Parietal lobe (tissue), 2 donors: ENCODE data around the gene SCARF2. TPM values are rescaled to one million over a fixed set of nuclear protein-coding genes. Genes with fewer than 3 reads are reported as not detected.

Experiments
- small RNA-seq: library from RNA; depleted of rRNA; stranded (forward); fragments of <200 nt; gene quantifications from one replicate; pipeline ENCODE3, GENCODE V24; 2014; ENCODE audit warnings: low replicate concordance
- total RNA-seq: library from RNA; depleted of rRNA; stranded (reverse); fragments of >200 nt; gene quantifications from one replicate; pipeline ENCODE4 v1.2.3, GENCODE V29; 2014

SCARF2 gene
- total RNA-seq = 1.6 TPM

GRCh38 chr22:20437613-20438426, at the start of gene SCARF2:
TSS of gene SCARF2 (minus strand) at chr22:20437825. CDS start at chr22:20437754, 71 bp downstream.

GRCh38 chr22:20393705-20394476, 43.7 kb downstream of the SCARF2 start, which contains the start of gene ZNF74:
TSS of gene ZNF74 (plus strand) at chr22:20394151. CDS start at chr22:20394629, 478 bp downstream.

Small RNAs within 50 kb of the gene (small RNA-seq; reads per million reads assigned to genes)
- gene RF00019 (not detected), gene RN7SL812P (not detected), gene RNU6-225P (not detected), gene RNY1P9 (0.58 reads per million, percentile 53 among the genes with 10 or more reads in this experiment)

Other genes starting within 250 kb of the SCARF2 start
- 14.7 TPM for gene RTN4R, start 169.5 kb downstream of the SCARF2 start, total RNA-seq
- gene DGCR6L, start 117.8 kb downstream of the SCARF2 start, total RNA-seq = 30.7 TPM
- gene ZNF74, start 43.7 kb downstream of the SCARF2 start, total RNA-seq = 58.5 TPM
- gene KLHL22, start 58.0 kb upstream of the SCARF2 start, total RNA-seq = 75.1 TPM
- 35.4 TPM for gene MED15, start 69.8 kb upstream of the SCARF2 start, total RNA-seq